Measurements from ENCODE around the gene ABCA5. TPM values are rescaled to one million over a fixed set of nuclear protein-coding genes. Genes with fewer than 3 reads are reported as not detected.

Gene ABCA5
- total and polyA plus RNA-seq, 2 donors (not counting 1 experiment from before 2014, with no cell fraction given), result 9.8 to 37.2 TPM

DNA sequence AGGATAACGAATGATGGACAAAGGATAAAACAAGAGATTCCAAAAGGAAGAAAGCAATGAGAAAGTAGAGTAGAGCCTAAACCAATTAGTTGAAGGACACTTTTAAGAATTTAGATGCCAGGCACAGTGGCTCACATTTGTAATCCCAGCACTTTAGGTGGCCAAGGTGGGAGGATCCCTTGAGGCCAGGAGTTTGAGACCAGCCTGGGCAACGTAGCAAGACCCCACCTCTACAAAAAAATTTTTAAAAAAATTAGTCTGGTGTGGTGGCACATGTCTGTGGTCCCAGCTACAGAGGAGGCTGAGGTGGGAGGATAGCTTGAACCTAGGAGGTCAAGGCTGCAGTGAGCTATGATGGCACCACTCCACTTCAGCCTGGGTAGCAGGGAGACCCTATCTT is 118.3 kb downstream of the ABCA5 start:
- WGBS (ENCODE audit: insufficient coverage), result 100% methylated on average over 1 of the region's 2 CpGs
- ATAC-seq (ENCODE audit: low read depth), result no peak

GRCh38 chr17:69207151-69207550 is 119.8 kb downstream of the ABCA5 start:
- no CpG with 5 or more reads among the region's 4 CpGs for WGBS (ENCODE audit: insufficient coverage)
- DNase-seq, result no peak
- Histone ChIP-seq H4K20me1 (ENCODE audit: control insufficient read depth, insufficient read depth, low read length, poor library complexity, severe bottlenecking) (no peaks in the 10 kb centered on the region), H3K4me1 (ENCODE audit: control insufficient read depth in 2 of 2, insufficient read depth in 2 of 2, low read length in 2 of 2) (no peaks in the 10 kb centered on the region), H3K9ac (ENCODE audit: low read length) (no peak overlapping the region), H3K36me3 (replicated peaks in 1 of 2; ENCODE audit: control extremely low read depth in 1 of 2, control insufficient read depth in 1 of 2, extremely low read depth in 1 of 2, insufficient read depth in 2 of 2, low read length in 1 of 2) (no peaks in the 10 kb centered on the region), H3K27ac (ENCODE audit: low read length in 2 of 2) (no peak overlapping the region), H3K4me3 (ENCODE audit: control extremely low read depth in 1 of 5, extremely low read depth in 1 of 5, insufficient read depth in 1 of 5, low read depth in 2 of 5, low read length in 4 of 5) (no peak overlapping the region), H2AFZ (ENCODE audit: insufficient read depth, low read depth, low read length, poor library complexity, severe bottlenecking) (no peak overlapping the region), H3K9me3 (ENCODE audit: control extremely low read depth in 1 of 3, control insufficient read depth in 2 of 3, insufficient read depth in 1 of 3, low read length in 2 of 3) (no peaks in the 10 kb centered on the region), H3K27me3 (replicated peaks in 1 of 4; ENCODE audit: control extremely low read depth in 1 of 4, control insufficient read depth in 3 of 4, insufficient read depth in 4 of 4, low read length in 3 of 4) (no peaks in the 10 kb centered on the region), H3K4me2 (replicated peaks; ENCODE audit: low read depth, low read length, poor library complexity, severe bottlenecking) (no peak overlapping the region), H3K79me2 (ENCODE audit: control insufficient read depth, insufficient read depth, low read length) (no peaks in the 10 kb centered on the region)
- no peaks in the 10 kb centered on the region for H3K27me3 Mint-ChIP-seq
- H3K4me1 Mint-ChIP-seq, result peaks cover 2% of the 10 kb centered on the region
- ChIA-PET CTCF (no interaction called here), POLR2A (no interaction called here)
- ATAC-seq (ENCODE audit: low read depth), result no peak
- H3K27ac Mint-ChIP-seq, result no peak overlapping the region
- TF ChIP-seq, protein P1, sequence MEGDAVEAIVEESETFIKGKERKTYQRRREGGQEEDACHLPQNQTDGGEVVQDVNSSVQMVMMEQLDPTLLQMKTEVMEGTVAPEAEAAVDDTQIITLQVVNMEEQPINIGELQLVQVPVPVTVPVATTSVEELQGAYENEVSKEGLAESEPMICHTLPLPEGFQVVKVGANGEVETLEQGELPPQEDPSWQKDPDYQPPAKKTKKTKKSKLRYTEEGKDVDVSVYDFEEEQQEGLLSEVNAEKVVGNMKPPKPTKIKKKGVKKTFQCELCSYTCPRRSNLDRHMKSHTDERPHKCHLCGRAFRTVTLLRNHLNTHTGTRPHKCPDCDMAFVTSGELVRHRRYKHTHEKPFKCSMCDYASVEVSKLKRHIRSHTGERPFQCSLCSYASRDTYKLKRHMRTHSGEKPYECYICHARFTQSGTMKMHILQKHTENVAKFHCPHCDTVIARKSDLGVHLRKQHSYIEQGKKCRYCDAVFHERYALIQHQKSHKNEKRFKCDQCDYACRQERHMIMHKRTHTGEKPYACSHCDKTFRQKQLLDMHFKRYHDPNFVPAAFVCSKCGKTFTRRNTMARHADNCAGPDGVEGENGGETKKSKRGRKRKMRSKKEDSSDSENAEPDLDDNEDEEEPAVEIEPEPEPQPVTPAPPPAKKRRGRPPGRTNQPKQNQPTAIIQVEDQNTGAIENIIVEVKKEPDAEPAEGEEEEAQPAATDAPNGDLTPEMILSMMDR (IDR thresholded peaks at IDR 0.05), result no peak
- TF ChIP-seq EZH2 (IDR thresholded peaks at IDR 0.05; ENCODE audit: borderline replicate concordance, insufficient read depth, low read depth, low read length, poor library complexity, severe bottlenecking), result no peak
- intact Hi-C loops (cut with micrococcal nuclease), result no loop called here
- H3K4me3 Mint-ChIP-seq, result no peak overlapping the region
- no peaks in the 10 kb centered on the region for H3K9me3 Mint-ChIP-seq (ENCODE audit: insufficient read depth)

More for the DNA sequence above, 118.3 kb downstream of the ABCA5 start:
- no peak overlapping the region for H2AFZ ChIP-seq (ENCODE audit: insufficient read depth, low read depth, low read length, poor library complexity, severe bottlenecking)
- ChIA-PET CTCF (no interaction called here), POLR2A (no interaction called here)
- no peaks in the 10 kb centered on the region for H3K4me1 ChIP-seq (ENCODE audit: control insufficient read depth in 2 of 2, insufficient read depth in 2 of 2, low read length in 2 of 2)
- peaks cover 0 to 7% (median 0%) of the 10 kb centered on the region in 3 donors for H3K9me3 ChIP-seq (ENCODE audit: control extremely low read depth in 1 of 3, control insufficient read depth in 2 of 3, insufficient read depth in 1 of 3, low read length in 2 of 3)
- intact Hi-C loops (cut with micrococcal nuclease), result no loop called here
- no peaks in the 10 kb centered on the region for H4K20me1 ChIP-seq (ENCODE audit: control insufficient read depth, insufficient read depth, low read length, poor library complexity, severe bottlenecking)
- Mint-ChIP-seq H3K9me3 (ENCODE audit: insufficient read depth) (peaks cover 3% of the 10 kb centered on the region), H3K4me1 (peaks cover 2% of the 10 kb centered on the region), H3K4me3 (no peak overlapping the region), H3K27ac (no peak overlapping the region), H3K27me3 (no peaks in the 10 kb centered on the region)
- H3K27ac ChIP-seq (ENCODE audit: low read length in 2 of 2), result no peak overlapping the region
- no peaks in the 10 kb centered on the region for H3K79me2 ChIP-seq (ENCODE audit: control insufficient read depth, insufficient read depth, low read length)
- no peaks in the 10 kb centered on the region for H3K27me3 ChIP-seq (replicated peaks in 1 of 4; ENCODE audit: control extremely low read depth in 1 of 4, control insufficient read depth in 3 of 4, insufficient read depth in 4 of 4, low read length in 3 of 4)
- no peak overlapping the region for H3K4me2 ChIP-seq (replicated peaks; ENCODE audit: low read depth, low read length, poor library complexity, severe bottlenecking)
- no peak overlapping the region for H3K9ac ChIP-seq (ENCODE audit: low read length)
- H3K36me3 ChIP-seq (replicated peaks in 1 of 2; ENCODE audit: control extremely low read depth in 1 of 2, control insufficient read depth in 1 of 2, extremely low read depth in 1 of 2, insufficient read depth in 2 of 2, low read length in 1 of 2), result no peaks in the 10 kb centered on the region
- TF ChIP-seq, protein P1 (IDR thresholded peaks at IDR 0.05), result no peak
- TF ChIP-seq EZH2 (IDR thresholded peaks at IDR 0.05; ENCODE audit: borderline replicate concordance, insufficient read depth, low read depth, low read length, poor library complexity, severe bottlenecking), result no peak
- no peak for DNase-seq
- no peak overlapping the region for H3K4me3 ChIP-seq (ENCODE audit: control extremely low read depth in 1 of 5, extremely low read depth in 1 of 5, insufficient read depth in 1 of 5, low read depth in 2 of 5, low read length in 4 of 5)
